Stimulated activated CD8-positive, alpha-beta memory T cell treated with anti-CD3 and anti-CD28 coated beads, Interleukin-4, amount 100 ng/mL, for 24 hours (primary cell): ENCODE results near the gene SLC25A33.
"Not testable (repeated sequence)": the region's sequence is repeated elsewhere in the genome, so short reads cannot be mapped to it uniquely, and the experiment has no call there.

Source experiments
- DNase-seq: peaks from one replicate; pipeline ENCODE4 v3.0.0-alpha.2; 2020; ENCODE audit warnings: low read depth

SLC25A33 gene

DNA sequence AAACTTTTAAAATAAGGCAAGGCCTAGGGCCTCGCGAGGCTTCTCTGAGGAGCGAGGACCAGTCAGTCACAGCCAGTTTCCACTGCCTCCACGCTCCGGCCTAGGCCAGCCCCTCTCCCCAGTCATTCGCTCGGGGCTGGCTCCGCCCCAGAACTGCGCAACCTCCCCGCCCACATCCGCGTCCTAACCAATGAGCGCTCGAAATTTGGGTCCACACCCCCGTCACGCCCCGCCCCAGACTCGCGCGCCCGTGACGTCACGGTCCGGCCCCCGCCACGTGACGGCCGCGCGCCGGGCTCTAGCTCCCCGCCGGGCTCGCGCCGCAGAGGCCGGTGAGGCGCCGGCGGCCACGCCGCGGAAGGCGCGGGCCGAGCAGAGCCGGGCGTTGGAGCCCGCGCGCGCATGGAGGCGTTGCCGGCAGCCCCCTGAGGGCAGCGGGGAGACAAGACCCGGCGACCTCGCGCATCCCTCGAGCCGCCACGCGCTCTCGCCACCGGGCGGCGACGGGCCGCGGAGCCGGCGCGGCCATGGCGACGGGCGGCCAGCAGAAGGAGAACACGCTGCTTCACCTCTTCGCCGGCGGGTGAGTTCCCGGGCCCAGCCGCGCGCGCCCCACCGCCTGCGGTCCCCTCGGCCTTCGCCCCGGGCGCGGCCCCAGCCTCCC lies at the start of gene SLC25A33:
Gene SLC25A33 (plus strand): TSS at position 301 of the 664 bp plus-strand sequence. CDS start 227 bp downstream, at position 528.
- DNase-seq = peak; percentile 97

DNA sequence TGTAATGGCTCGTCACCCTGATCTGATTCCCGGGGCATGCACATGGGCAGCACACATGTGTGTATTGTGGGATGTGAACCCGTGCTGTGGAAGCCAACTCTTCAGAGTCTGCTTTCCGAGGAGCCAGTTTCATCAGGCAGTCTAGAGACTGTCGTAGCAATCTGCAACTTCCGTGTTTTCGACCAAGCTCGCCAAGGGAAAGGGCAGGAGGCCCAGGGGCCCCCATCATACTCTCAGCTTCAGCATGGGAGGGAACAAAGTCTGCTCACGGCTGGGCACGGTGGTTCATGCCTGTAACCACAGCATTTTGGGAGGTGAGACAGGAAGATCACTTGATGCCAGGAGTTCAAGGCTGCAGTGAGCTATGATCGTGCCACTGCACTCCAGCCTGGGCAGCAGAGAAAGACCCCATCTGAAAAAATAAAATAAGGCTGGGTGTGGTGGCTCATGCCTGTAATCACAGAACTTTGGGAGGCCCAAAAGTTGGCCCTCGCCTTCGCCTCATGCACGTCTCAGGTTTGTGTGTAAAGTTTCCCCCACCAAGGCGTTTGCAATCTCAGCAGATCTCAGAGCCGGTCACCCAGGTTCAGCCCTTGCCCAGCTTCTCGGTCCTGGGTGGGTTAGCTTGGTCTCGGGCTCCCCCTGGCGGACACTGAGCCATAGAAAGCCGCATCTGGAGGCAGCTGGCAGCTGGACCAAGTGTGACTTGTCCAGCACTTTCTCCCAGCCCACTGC lies 48.5 kb upstream of the SLC25A33 start:
- DNase-seq = peak; percentile 74

DNA sequence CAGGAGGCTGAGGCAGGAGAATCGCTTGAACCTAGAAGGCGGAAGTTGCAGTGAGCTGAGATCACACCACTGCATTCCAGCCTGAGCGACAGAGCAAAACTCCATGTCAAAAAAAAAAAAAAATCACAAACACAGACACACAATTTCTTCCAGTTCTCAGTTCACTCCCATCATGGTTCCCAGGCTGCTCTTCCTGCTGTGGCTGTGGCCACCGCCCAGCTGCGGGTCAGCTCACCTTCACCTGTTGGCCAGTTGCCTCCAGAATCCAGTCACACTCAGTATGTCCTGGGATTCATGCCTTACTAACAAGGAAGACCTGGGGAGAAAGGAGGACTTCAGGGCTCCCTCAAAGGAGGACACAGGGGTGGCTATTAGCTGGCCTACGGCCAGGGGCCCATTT lies 45.9 kb upstream of the SLC25A33 start:
- DNase-seq = no peak

DNA sequence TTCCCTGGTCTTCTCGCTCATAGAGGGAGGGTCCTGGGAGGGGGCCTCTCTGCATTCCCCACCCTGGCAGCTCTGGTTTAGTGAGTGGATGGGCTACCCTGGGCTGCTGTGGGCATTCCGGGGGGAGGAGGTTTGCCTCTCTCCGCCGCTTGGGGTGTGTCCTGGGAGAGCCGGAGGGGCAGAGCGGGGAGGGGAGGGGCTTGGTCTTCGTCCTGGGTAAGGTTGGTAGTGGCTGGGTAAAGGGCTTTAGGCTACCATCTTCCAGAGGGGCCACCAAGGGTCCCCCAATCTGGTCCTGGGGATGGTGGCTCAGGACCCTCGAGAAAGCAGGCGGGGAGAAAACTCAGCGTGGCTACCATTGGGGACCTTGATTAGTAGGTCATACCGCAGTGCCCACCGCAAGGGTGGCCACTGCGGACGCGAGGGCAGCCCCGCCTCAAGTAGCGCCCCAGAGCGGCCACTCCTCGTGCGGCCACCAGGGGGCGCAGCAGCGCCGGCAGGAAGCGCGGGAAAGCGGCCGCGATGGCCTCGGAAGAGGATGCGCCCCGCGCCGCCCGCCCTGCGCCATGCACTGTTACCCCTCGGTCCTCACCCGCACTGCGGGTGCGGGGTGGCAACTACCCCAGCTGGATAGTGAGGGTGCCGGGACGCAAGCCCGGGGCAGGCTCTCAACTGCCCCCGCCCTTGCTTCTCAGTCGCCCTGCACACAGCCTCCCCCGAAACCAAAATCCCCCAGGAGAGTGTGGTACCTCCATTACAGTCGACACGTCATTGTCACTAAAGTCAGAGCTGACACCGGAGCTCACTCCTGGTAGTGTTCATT lies 44.1 kb upstream of the SLC25A33 start:
- DNase-seq = peak; percentile 53

- no peak for DNase-seq
Measured at GRCh38 chr1:9495854-9496374, 43.4 kb upstream of the SLC25A33 start.

- no peak for DNase-seq
Measured at GRCh38 chr1:9500756-9501754, 38.2 kb upstream of the SLC25A33 start.

GRCh38 chr1:9503001-9503675 lies 36.1 kb upstream of the SLC25A33 start:
- no peak for DNase-seq

GRCh38 chr1:9505143-9505542 lies 34.1 kb upstream of the SLC25A33 start:
- DNase-seq = no peak

DNA sequence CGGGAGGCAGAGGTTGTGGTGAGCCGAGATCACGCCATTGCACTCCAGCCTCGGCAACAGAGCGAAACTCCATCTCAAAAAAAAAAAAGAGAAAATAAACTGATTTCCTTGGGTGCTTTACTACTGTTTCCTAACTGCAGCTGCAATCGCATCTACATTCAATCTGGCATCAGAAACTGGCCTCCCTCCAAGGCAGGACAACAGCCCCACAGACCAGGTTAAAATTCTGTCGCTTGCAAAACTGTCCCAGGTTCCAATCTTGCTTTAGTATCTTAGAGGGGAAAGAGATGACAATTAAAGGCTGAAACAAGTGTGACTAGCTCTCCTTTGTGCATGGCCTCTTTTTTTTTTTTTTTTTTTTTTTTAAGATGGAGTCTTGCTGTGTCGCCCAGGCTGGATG lies 32.4 kb upstream of the SLC25A33 start:
- no peak for DNase-seq

- DNase-seq = no peak
Measured at GRCh38 chr1:9510130-9510529, 29.1 kb upstream of the SLC25A33 start.

DNA sequence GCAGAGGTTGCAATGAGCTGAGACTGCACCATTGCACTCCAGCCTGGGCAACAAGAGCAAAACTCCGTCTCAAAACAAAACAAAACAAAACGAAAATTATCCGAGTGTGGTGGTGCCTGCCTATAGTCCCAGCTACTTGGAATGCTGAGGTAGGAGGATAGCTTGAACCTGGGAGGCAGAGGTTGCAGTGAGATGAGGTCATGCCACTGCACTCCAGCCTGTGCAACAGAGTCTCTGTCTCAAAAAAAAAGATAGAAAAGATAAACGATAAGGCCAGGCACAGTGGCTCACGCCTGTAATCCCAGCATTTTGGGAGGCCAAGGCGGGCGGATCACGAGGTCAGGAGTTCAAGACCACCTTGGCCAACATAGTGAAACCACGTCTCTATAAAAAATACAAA lies 23.7 kb upstream of the SLC25A33 start:
- DNase-seq = not testable (repeated sequence)

DNA sequence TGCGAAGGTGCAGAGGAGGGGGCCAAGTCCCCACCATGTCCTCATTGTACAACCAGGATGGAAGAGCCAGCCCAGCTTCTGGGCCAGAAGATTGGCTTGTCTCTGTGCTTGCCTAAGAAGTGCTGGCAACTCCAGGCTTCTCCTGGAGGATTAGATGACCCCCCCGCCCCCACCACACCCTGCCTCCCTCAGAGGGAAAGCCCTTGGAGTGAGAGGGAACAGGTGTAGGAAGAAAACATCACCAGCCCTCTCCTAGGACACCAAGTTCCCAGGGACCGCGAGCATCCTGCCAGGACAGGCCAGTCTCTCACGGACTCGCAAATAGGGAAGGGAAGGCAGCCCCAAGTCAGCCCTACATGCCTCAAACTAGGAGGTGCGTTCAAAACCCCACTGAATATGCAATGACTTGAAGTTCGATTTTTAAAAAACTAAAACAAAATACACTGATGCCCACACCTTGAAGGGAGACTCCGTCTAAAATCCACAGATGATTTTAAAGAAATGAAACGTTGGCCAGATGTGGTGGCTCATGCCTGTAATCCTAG lies 20.7 kb upstream of the SLC25A33 start:
- no peak for DNase-seq

- no peak for DNase-seq
Measured at GRCh38 chr1:9520411-9520810, 18.9 kb upstream of the SLC25A33 start.

GRCh38 chr1:9529190-9529589 lies 10.1 kb upstream of the SLC25A33 start:
- DNase-seq = no peak

DNA sequence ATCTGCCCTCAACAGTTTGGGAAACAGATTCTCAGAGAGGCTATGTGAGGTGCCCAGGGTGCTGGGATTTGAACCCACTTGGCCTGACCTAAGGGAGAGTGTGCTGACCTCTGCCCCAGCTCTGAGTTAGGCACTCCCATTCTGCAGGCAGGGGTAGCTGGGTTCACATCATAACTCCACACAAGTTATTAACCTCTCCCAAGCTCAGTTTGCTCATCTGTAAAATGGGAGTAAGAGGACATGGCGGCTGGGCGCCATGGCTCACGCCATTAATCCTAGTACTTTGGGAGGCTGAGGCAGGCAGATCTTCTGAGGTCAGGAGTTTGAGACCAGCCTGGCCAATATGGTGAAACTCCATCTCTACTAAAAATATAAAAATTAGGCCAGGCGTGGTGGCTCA lies 8.9 kb upstream of the SLC25A33 start:
- DNase-seq = no peak

DNA sequence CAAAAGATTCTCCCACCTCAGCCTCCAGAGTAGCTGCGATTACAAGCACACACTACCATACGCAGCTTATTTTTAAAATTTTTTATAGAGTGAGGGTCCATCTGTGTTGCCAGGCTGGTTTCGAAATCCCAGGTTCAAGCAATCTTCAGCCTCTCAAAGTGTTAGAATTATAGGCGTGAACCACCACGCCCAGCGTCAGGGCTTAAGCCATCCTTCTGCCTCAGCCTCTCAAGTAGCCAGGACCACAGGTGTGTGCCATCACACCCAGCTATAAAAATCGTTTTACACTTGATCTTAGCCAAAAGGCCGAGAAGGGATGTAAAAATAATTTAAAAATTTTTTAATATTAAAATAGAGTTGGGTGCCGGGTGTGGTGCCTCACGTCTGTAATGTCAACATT lies 4.3 kb upstream of the SLC25A33 start:
- DNase-seq = no peak

- DNase-seq = no peak
Measured at GRCh38 chr1:9536301-9536700, 3.0 kb upstream of the SLC25A33 start.

DNA sequence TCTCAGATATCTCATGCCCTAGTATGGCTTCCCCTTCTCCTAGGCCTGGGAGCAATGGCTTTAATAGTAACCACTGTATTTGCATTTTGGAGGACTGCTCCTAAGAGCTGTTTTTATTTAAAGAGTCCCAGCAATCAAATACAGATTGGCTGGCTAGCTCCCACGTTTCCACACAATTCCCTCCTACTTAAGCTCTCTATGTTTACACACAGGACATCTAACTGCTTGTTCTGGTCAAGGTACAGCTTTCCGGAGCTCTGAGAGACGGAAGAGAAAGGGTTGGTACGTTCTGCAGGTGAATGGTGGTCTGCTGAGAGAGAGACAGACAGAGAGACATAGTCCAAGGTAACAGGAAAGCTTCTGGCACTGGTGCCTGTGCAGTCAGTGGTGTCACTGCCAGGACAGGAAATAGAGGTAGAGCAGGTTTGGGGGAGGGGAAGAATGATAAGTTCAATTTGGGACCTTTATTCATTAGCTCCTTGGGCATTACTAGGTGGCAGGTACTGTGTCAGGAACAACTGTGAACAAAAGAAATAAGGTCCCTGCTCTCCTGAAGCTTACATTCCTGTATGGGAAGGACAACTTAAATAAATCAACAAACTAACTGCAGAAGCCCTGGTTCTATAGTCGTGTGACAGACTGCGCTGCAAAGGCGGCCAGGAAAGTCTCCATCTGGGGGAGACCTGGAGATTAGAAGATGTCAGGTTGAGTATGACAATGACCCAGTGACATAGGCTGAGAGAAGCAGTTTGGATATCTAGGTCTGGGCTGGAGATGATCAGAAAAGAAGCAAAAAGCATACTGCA lies 1.2 kb upstream of the SLC25A33 start:
- no peak for DNase-seq

DNA sequence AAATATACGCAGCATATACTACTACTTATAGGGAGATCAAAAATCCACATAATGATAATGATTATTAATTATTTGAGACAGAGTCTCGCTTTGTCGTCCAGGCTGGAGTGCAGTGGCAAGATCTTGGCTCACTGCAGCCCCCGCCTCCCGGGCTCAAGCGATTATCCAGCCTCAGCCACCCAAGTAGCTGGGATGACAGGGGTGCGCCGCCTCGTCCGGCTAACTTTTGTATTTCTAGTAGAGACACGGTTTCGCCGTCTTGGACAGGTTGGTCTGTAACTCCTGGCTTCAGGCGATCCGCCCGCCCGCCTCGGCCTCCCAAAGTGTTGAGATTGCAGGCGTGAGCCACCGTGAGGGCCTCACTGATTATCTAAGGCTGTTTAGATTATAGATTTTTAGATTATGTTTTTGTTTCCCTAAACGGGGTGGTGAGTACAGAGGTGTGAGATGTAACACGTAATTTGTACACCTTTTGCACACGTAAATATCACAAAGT lies 548 bp upstream of the SLC25A33 start:
- DNase-seq = no peak
